ENCODE measurements around the gene C11orf91.
"Not testable (repeated sequence)": the region's sequence is repeated elsewhere in the genome, so short reads cannot be mapped to it uniquely, and the experiment has no call there.

Gene C11orf91

GRCh38 chr11:33664827-33665226 is 35.8 kb downstream of the C11orf91 start:
- Histone ChIP-seq H3K4me3 (ENCODE audit: severe bottlenecking) (no peak overlapping the region), H3K36me3 (ENCODE audit: low read depth) (no peaks in the 10 kb centered on the region), H3K4me1 (ENCODE audit: insufficient read depth, poor library complexity, severe bottlenecking) (no peaks in the 10 kb centered on the region), H3K27me3 (ENCODE audit: insufficient read depth, poor library complexity, severe bottlenecking) (no peaks in the 10 kb centered on the region), H3K27ac (ENCODE audit: poor library complexity, severe bottlenecking) (no peak overlapping the region), H3K9me3 (ENCODE audit: severe bottlenecking) (no peaks in the 10 kb centered on the region)
- ATAC-seq (ENCODE audit: low read depth) (no peak), DNase-seq (ENCODE audit: low spot score) (no peak)
- no peak for TF ChIP-seq CTCF (IDR thresholded peaks at IDR 0.05; ENCODE audit: poor library complexity, severe bottlenecking)

- H3K36me3 ChIP-seq (ENCODE audit: low read depth): no peaks in the 10 kb centered on the region
- no peak for TF ChIP-seq CTCF (IDR thresholded peaks at IDR 0.05; ENCODE audit: poor library complexity, severe bottlenecking)
- no peaks in the 10 kb centered on the region for H3K9me3 ChIP-seq (ENCODE audit: severe bottlenecking)
- no peak overlapping the region for H3K4me3 ChIP-seq (ENCODE audit: severe bottlenecking)
- ATAC-seq (ENCODE audit: low read depth) (no peak), DNase-seq (ENCODE audit: low spot score) (no peak)
- H3K4me1 ChIP-seq (ENCODE audit: insufficient read depth, poor library complexity, severe bottlenecking): no peaks in the 10 kb centered on the region
- H3K27me3 ChIP-seq (ENCODE audit: insufficient read depth, poor library complexity, severe bottlenecking): no peaks in the 10 kb centered on the region
- no peak overlapping the region for H3K27ac ChIP-seq (ENCODE audit: poor library complexity, severe bottlenecking)
These were observed 36.5 kb downstream of the C11orf91 start for GRCh38 chr11:33664166-33664565.

GRCh38 chr11:33663121-33663520 is 37.5 kb downstream of the C11orf91 start:
- H3K4me1 ChIP-seq (ENCODE audit: insufficient read depth, poor library complexity, severe bottlenecking): no peaks in the 10 kb centered on the region
- H3K4me3 ChIP-seq (ENCODE audit: severe bottlenecking): no peak overlapping the region
- DNase-seq (ENCODE audit: low spot score): no peak
- H3K27me3 ChIP-seq (ENCODE audit: insufficient read depth, poor library complexity, severe bottlenecking): no peaks in the 10 kb centered on the region
- no peaks in the 10 kb centered on the region for H3K36me3 ChIP-seq (ENCODE audit: low read depth)
- TF ChIP-seq CTCF (IDR thresholded peaks at IDR 0.05; ENCODE audit: poor library complexity, severe bottlenecking): no peak
- H3K27ac ChIP-seq (ENCODE audit: poor library complexity, severe bottlenecking): no peak overlapping the region
- no peak for ATAC-seq (ENCODE audit: low read depth)
- no peaks in the 10 kb centered on the region for H3K9me3 ChIP-seq (ENCODE audit: severe bottlenecking)

- not testable (repeated sequence) for H3K9me3 ChIP-seq (ENCODE audit: severe bottlenecking); DNase-seq (ENCODE audit: low spot score); H3K27me3 ChIP-seq (ENCODE audit: insufficient read depth, poor library complexity, severe bottlenecking); H3K36me3 ChIP-seq (ENCODE audit: low read depth); H3K4me1 ChIP-seq (ENCODE audit: insufficient read depth, poor library complexity, severe bottlenecking); H3K4me3 ChIP-seq (ENCODE audit: severe bottlenecking); H3K27ac ChIP-seq (ENCODE audit: poor library complexity, severe bottlenecking); ATAC-seq (ENCODE audit: low read depth)
These were observed 39.1 kb downstream of the C11orf91 start for GRCh38 chr11:33661526-33661925.

GRCh38 chr11:33660962-33661361 is 39.7 kb downstream of the C11orf91 start:
- Histone ChIP-seq H3K4me1 (ENCODE audit: insufficient read depth, poor library complexity, severe bottlenecking) (peaks cover 5% of the 10 kb centered on the region), H3K27ac (ENCODE audit: poor library complexity, severe bottlenecking) (no peak overlapping the region), H3K9me3 (ENCODE audit: severe bottlenecking) (no peaks in the 10 kb centered on the region), H3K36me3 (ENCODE audit: low read depth) (no peaks in the 10 kb centered on the region), H3K27me3 (ENCODE audit: insufficient read depth, poor library complexity, severe bottlenecking) (no peaks in the 10 kb centered on the region), H3K4me3 (ENCODE audit: severe bottlenecking) (no peak overlapping the region)
- ATAC-seq (ENCODE audit: low read depth) (no peak), DNase-seq (ENCODE audit: low spot score) (no peak)
- TF ChIP-seq CTCF (IDR thresholded peaks at IDR 0.05; ENCODE audit: poor library complexity, severe bottlenecking): no peak

Data from RWPE2 (cell line).